ENCODE results near the gene ZDHHC14. TPM values are rescaled to one million over a fixed set of nuclear protein-coding genes. Genes with fewer than 3 reads are reported as not detected.

ZDHHC14 gene
- total RNA-seq, 1 donor, result 7.9 TPM

DNA sequence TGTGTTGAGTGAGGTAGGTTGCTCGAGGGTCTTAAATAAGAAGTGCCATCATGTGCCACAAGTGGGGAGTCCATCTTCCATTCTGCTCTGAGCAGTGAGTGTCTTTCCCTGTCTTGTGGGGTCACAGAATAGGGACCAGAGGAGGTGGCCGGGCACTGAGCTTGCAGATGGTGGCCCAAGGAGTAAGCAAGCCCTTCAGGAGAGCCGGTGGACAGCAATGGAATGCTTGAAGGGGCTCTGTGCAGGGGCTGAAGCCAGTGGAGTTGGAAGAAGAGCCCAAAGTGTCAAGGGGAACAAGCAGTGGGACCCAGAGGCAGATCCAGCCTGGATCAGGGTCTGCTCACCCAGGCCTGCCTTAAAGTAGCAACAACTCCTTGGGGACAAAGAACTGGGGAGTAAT is 228.6 kb downstream of the ZDHHC14 start:
- TF ChIP-seq, protein P1, sequence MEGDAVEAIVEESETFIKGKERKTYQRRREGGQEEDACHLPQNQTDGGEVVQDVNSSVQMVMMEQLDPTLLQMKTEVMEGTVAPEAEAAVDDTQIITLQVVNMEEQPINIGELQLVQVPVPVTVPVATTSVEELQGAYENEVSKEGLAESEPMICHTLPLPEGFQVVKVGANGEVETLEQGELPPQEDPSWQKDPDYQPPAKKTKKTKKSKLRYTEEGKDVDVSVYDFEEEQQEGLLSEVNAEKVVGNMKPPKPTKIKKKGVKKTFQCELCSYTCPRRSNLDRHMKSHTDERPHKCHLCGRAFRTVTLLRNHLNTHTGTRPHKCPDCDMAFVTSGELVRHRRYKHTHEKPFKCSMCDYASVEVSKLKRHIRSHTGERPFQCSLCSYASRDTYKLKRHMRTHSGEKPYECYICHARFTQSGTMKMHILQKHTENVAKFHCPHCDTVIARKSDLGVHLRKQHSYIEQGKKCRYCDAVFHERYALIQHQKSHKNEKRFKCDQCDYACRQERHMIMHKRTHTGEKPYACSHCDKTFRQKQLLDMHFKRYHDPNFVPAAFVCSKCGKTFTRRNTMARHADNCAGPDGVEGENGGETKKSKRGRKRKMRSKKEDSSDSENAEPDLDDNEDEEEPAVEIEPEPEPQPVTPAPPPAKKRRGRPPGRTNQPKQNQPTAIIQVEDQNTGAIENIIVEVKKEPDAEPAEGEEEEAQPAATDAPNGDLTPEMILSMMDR (IDR thresholded peaks at IDR 0.05; ENCODE audit: insufficient read depth, low read length), result no peak
- H3K4me3 ChIP-seq (ENCODE audit: low read depth, low read length), result no peak overlapping the region
- no peak for DNase-seq (ENCODE audit: low read depth)

DNA sequence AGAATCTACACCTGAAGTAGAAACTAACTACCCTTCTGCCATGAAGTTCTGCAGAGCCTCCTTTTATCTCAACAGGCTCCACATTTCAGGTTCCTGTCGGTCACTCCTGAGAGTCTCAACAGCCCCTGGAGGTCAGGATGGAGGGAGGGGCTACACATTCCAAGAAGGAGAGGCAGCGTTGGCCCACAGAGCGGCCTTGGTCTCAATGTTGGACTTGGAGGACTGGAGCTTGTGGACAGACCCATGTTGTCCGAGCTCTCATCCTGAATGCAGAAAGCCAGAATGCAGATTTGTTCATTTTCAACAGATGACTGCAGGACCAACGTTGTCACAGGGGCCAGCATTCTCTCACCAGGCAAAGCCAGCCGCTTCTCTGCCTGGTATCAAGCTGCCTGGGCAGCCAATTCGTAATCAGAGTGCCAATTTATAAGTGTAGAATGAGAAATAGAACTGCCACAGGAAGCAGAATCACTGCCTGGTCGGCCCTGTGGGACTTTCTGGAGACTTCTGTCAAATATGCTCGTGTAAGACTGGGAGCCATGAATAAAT is 229.5 kb downstream of the ZDHHC14 start:
- TF ChIP-seq, protein P1 (IDR thresholded peaks at IDR 0.05; ENCODE audit: insufficient read depth, low read length), result no peak
- no peak overlapping the region for H3K4me3 ChIP-seq (ENCODE audit: low read depth, low read length)
- no peak for DNase-seq (ENCODE audit: low read depth)

DNA sequence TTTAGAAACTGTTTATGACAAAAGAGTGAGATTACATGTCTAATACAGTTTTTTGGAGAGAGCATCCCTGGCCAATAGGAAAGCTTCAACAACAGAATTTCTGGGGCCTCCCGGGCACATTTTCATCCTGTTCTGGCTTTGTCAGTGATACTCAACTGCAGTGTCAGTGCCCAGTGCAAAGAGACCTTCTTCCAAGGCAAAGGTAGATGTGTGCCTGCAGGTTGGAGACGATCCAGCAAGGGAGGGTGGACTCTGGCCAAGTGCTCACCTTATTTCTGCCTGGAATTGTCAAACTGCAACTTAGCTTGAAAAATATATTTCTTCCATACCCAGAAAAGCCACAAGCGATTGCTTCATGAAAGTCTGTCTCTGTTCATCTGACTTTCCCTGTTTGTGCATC is 230.4 kb downstream of the ZDHHC14 start:
- DNase-seq (ENCODE audit: low read depth), result no peak
- TF ChIP-seq, protein P1 (IDR thresholded peaks at IDR 0.05; ENCODE audit: insufficient read depth, low read length), result no peak
- no peak overlapping the region for H3K4me3 ChIP-seq (ENCODE audit: low read depth, low read length)

DNA sequence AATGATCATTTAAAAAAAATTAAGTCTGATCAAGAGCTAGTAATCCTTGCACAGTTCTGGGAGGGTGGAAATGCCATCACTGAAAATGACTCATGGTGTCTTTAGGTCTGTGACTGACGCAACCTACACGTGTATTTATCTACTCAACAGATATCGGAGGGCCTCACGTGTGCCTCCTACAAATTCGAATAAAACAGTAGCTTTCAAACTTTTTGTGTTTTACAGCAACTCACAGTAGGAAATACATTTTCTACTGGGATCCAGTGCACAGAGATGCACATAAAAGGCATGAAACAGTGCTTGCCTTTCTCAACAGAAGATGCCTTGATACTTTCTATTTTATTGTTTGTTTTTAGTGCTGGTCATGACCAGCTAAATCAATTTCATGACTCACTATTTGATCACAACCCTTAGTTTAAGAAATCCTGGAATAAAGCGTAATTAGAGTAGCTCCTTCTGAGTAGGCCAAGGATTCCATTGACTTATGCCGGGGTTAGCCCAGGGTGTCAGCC is 232.1 kb downstream of the ZDHHC14 start:
- TF ChIP-seq, protein P1 (IDR thresholded peaks at IDR 0.05; ENCODE audit: insufficient read depth, low read length), result no peak
- H3K4me3 ChIP-seq (ENCODE audit: low read depth, low read length), result no peak overlapping the region

DNA sequence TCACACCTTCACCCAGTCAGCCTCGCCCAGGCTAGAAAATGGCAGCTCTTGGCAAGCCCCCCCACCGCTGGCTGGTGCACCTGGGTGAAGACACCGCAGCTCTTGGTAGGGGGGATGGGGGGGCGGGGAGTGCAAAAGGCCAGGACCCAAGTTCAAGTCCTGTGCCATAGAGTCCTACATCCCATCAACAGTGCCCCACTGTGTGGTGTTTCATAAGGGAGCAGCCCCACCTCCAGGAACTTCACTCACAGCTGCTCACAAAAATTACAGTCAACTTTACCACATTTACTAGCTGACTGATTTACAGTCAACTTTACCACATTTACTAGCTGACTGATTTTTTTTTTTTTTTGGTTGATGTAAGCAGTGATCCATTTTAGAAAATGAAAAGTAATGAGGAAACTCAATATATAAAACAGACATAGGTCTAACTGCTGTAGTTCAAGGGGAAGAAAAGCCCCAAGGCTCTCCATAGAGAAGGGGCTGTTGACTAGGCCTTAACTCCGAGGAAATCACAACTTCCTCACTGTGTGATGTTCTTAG is 233.1 kb downstream of the ZDHHC14 start:
- H3K4me3 ChIP-seq (ENCODE audit: low read depth, low read length), result no peak overlapping the region
- no peak for DNase-seq (ENCODE audit: low read depth)
- TF ChIP-seq, protein P1 (IDR thresholded peaks at IDR 0.05; ENCODE audit: insufficient read depth, low read length), result no peak

More for the DNA sequence above, 232.1 kb downstream of the ZDHHC14 start:
- DNase-seq (ENCODE audit: low read depth), result peak; percentile 87

DNA sequence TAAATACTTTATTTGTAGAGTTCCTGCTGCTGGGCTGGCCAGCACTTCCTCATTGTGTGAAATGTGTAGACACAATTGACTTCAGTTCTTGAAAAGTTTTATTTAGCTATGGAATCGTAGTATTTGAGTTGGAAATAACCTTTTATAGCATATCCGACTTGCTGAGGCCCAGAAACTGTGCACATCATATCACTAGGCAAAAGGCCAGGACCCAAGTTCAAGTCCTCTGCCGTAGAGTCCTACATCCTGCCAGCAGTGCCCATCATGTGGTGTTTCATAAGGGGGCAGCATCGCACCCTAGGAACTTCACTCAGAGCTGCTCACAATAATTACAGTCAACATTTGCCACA is 234.4 kb downstream of the ZDHHC14 start:
- TF ChIP-seq, protein P1 (IDR thresholded peaks at IDR 0.05; ENCODE audit: insufficient read depth, low read length), result no peak
- no peak for DNase-seq (ENCODE audit: low read depth)
- no peak overlapping the region for H3K4me3 ChIP-seq (ENCODE audit: low read depth, low read length)

DNA sequence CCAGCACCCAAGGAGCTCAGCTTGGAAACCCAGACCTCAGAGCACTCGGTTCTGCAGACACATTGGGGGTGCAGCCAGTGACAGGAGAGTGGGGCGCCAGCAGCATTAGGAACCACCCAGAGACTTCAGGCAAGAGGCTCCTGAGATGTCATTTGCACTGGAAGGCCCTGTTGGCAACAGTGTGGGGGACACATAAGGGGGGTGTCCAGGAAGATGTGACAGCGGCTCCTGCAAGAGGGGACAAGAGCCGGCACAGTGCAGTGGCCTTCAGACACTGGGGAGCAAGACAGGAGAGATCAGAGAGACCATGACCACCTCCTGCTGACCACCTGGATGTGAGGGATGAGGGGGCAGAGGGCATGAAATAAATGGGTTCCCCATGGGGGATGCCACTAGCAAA is 235.0 kb downstream of the ZDHHC14 start:
- no peak for DNase-seq (ENCODE audit: low read depth)
- TF ChIP-seq, protein P1 (IDR thresholded peaks at IDR 0.05; ENCODE audit: insufficient read depth, low read length), result no peak
- no peak overlapping the region for H3K4me3 ChIP-seq (ENCODE audit: low read depth, low read length)
